ENCODE results near the gene AREL1. TPM values are rescaled to one million over a fixed set of nuclear protein-coding genes. Genes with fewer than 3 reads are reported as not detected.

Gene AREL1
- total RNA-seq, 1 experiment from 2014 or later: 44.7 TPM

- CTCF ChIA-PET: no interaction called here
- TF ChIP-seq TCF7L2 (IDR thresholded peaks at IDR 0.05; ENCODE audit: low read depth, low read length) (no peak), POLR2AphosphoS5 (IDR thresholded peaks at IDR 0.05; ENCODE audit: low read depth, low read length) (no peak), SIN3A (IDR thresholded peaks at IDR 0.05; ENCODE audit: borderline replicate concordance, insufficient read depth, low read depth, low read length) (no peak)
- TF ChIP-seq, protein P1, sequence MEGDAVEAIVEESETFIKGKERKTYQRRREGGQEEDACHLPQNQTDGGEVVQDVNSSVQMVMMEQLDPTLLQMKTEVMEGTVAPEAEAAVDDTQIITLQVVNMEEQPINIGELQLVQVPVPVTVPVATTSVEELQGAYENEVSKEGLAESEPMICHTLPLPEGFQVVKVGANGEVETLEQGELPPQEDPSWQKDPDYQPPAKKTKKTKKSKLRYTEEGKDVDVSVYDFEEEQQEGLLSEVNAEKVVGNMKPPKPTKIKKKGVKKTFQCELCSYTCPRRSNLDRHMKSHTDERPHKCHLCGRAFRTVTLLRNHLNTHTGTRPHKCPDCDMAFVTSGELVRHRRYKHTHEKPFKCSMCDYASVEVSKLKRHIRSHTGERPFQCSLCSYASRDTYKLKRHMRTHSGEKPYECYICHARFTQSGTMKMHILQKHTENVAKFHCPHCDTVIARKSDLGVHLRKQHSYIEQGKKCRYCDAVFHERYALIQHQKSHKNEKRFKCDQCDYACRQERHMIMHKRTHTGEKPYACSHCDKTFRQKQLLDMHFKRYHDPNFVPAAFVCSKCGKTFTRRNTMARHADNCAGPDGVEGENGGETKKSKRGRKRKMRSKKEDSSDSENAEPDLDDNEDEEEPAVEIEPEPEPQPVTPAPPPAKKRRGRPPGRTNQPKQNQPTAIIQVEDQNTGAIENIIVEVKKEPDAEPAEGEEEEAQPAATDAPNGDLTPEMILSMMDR (IDR thresholded peaks at IDR 0.05): no peak
- TF ChIP-seq, protein P2, sequence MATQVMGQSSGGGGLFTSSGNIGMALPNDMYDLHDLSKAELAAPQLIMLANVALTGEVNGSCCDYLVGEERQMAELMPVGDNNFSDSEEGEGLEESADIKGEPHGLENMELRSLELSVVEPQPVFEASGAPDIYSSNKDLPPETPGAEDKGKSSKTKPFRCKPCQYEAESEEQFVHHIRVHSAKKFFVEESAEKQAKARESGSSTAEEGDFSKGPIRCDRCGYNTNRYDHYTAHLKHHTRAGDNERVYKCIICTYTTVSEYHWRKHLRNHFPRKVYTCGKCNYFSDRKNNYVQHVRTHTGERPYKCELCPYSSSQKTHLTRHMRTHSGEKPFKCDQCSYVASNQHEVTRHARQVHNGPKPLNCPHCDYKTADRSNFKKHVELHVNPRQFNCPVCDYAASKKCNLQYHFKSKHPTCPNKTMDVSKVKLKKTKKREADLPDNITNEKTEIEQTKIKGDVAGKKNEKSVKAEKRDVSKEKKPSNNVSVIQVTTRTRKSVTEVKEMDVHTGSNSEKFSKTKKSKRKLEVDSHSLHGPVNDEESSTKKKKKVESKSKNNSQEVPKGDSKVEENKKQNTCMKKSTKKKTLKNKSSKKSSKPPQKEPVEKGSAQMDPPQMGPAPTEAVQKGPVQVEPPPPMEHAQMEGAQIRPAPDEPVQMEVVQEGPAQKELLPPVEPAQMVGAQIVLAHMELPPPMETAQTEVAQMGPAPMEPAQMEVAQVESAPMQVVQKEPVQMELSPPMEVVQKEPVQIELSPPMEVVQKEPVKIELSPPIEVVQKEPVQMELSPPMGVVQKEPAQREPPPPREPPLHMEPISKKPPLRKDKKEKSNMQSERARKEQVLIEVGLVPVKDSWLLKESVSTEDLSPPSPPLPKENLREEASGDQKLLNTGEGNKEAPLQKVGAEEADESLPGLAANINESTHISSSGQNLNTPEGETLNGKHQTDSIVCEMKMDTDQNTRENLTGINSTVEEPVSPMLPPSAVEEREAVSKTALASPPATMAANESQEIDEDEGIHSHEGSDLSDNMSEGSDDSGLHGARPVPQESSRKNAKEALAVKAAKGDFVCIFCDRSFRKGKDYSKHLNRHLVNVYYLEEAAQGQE (IDR thresholded peaks at IDR 0.05; ENCODE audit: insufficient read depth in 1 of 2, low read depth in 2 of 2, low read length in 1 of 2): no peak
Measured at GRCh38 chr14:74669846-74670245, 43.0 kb downstream of the AREL1 start.

GRCh38 chr14:74669256-74669655, 43.6 kb downstream of the AREL1 start:
- BruUV-seq (replicated peaks): no TSS peak
- ATAC-seq: no peak
- intact Hi-C loops (cut with micrococcal nuclease; ENCODE audit: unreplicated experiment) (no loop called here), in situ Hi-C loops (cut with HindIII; ENCODE audit: low pct_unique_long_range_greater_than_20kb, low sequenced_read_pairs) (no loop called here)
- no peaks in the 10 kb centered on the region for H3K9me3 ChIP-seq (ENCODE audit: control insufficient read depth, insufficient read depth, low read depth, low read length)
- H3K4me3 ChIP-seq (ENCODE audit: low read depth in 2 of 2, low read length in 2 of 2): no peak overlapping the region
- no peaks in the 10 kb centered on the region for H3K4me1 ChIP-seq (ENCODE audit: control insufficient read depth, insufficient read depth, low read length)
- peaks cover 17% of the 10 kb centered on the region for H3K36me3 ChIP-seq (ENCODE audit: control insufficient read depth, insufficient read depth, low read length)
- DNase-seq (ENCODE audit: low read depth, low spot score): no peak
- no peaks in the 10 kb centered on the region for H3K27me3 ChIP-seq (ENCODE audit: control insufficient read depth, insufficient read depth, low read length)
- ChIA-PET POLR2A (no interaction called here), CTCF (no interaction called here)
- TF ChIP-seq TCF7L2 (IDR thresholded peaks at IDR 0.05; ENCODE audit: low read depth, low read length): no peak
- TF ChIP-seq, protein P2 (IDR thresholded peaks at IDR 0.05; ENCODE audit: insufficient read depth in 1 of 2, low read depth in 2 of 2, low read length in 1 of 2): no peak
- no peak for TF ChIP-seq POLR2AphosphoS5 (IDR thresholded peaks at IDR 0.05; ENCODE audit: low read depth, low read length)
- no peak for TF ChIP-seq SIN3A (IDR thresholded peaks at IDR 0.05; ENCODE audit: borderline replicate concordance, insufficient read depth, low read depth, low read length)
- TF ChIP-seq, protein P1 (IDR thresholded peaks at IDR 0.05): no peak
- H3K27ac ChIP-seq (ENCODE audit: low read length): no peak overlapping the region

More at GRCh38 chr14:74669846-74670245, 43.0 kb downstream of the AREL1 start:
- DNase-seq (ENCODE audit: low read depth, low spot score) (no peak), ATAC-seq (no peak)
- Histone ChIP-seq H3K27ac (ENCODE audit: low read length) (no peak overlapping the region), H3K27me3 (ENCODE audit: control insufficient read depth, insufficient read depth, low read length) (no peaks in the 10 kb centered on the region), H3K36me3 (ENCODE audit: control insufficient read depth, insufficient read depth, low read length) (peaks cover 18% of the 10 kb centered on the region), H3K4me1 (ENCODE audit: control insufficient read depth, insufficient read depth, low read length) (no peaks in the 10 kb centered on the region), H3K9me3 (ENCODE audit: control insufficient read depth, insufficient read depth, low read depth, low read length) (no peaks in the 10 kb centered on the region), H3K4me3 (ENCODE audit: low read depth in 2 of 2, low read length in 2 of 2) (no peak overlapping the region)
- in situ Hi-C loops (cut with HindIII; ENCODE audit: low pct_unique_long_range_greater_than_20kb, low sequenced_read_pairs) (no loop called here), intact Hi-C loops (cut with micrococcal nuclease; ENCODE audit: unreplicated experiment) (no loop called here)
- POLR2A ChIA-PET: no interaction called here
- no TSS peak for BruUV-seq (replicated peaks)
